ENCODE results near the gene ZBTB46. TPM values are rescaled to one million over a fixed set of nuclear protein-coding genes. Genes with fewer than 3 reads are reported as not detected.
"Not testable (repeated sequence)": the region's sequence is repeated elsewhere in the genome, so short reads cannot be mapped to it uniquely, and the experiment has no call there.

The ZBTB46 gene
- polyA plus RNA-seq, 2 donors: 0.68 to 1.0 TPM

DNA sequence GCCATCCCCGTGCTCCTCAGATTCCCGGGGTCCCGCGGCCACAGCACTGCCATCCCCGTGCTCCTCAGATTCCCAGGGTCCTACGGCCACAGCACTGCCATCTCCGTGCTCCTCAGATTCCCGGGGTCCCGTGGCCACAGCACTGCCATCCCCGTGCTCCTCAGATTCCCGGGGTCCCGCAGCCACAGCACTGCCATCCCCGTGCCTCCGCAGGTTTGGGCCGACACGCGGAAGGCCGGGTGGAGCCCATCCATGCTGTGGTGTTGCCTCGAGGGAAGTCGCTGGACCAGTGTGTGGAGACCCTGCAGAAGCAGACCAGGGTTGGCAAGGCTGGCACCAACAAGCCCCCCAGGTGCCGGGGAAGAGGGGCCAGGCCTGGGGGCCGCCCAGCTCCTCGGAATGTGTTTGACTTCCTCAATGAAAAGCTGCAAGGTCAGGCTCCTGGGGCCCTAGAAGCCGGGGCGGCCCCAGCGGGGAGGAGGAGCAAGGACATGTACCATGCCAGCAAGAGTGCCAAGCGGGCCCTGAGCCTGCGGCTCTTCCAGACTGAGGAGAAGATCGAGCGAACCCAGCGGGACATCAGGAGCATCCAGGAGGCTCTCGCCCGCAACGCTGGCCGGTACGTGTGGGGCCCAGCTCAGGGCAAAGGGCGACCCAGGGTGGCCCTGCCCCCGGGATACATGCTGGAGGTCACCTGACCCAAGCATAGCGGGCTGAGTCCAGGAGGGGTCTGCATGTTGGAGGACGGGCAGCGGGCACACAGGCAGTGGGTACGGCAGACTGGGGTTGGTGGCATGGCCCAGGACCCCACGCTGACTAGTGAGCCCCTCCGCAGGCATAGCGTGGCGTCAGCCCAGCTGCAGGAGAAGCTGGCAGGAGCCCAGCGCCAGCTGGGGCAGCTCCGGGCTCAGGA, 95.9 kb downstream of the ZBTB46 start:
- WGBS, 2 donors: 90 to 91% methylated on average over 48 of the region's 48 CpGs
- H3K27me3 ChIP-seq (ENCODE audit: control insufficient read depth in 1 of 2, insufficient read depth in 2 of 2, low read length in 2 of 2): no peaks in the 10 kb centered on the region
- peaks cover 6 to 36% of the 10 kb centered on the region in 2 donors for H3K4me1 ChIP-seq (ENCODE audit: control insufficient read depth in 2 of 2, insufficient read depth in 2 of 2, low read length in 1 of 2)
- peaks cover 0 to 38% of the 10 kb centered on the region in 2 donors for H3K36me3 ChIP-seq (ENCODE audit: control insufficient read depth in 2 of 2, insufficient read depth in 2 of 2, low read length in 1 of 2)
- H3K4me3 ChIP-seq (ENCODE audit: low read depth in 1 of 2, low read length in 2 of 2): no peak overlapping the region
- no peak overlapping the region for H3K27ac ChIP-seq (ENCODE audit: low read depth in 2 of 2, low read length in 1 of 2)
- H3K9me3 ChIP-seq (ENCODE audit: control insufficient read depth in 2 of 2, insufficient read depth in 1 of 2, low read depth in 1 of 2, low read length in 1 of 2): no peaks in the 10 kb centered on the region

DNA sequence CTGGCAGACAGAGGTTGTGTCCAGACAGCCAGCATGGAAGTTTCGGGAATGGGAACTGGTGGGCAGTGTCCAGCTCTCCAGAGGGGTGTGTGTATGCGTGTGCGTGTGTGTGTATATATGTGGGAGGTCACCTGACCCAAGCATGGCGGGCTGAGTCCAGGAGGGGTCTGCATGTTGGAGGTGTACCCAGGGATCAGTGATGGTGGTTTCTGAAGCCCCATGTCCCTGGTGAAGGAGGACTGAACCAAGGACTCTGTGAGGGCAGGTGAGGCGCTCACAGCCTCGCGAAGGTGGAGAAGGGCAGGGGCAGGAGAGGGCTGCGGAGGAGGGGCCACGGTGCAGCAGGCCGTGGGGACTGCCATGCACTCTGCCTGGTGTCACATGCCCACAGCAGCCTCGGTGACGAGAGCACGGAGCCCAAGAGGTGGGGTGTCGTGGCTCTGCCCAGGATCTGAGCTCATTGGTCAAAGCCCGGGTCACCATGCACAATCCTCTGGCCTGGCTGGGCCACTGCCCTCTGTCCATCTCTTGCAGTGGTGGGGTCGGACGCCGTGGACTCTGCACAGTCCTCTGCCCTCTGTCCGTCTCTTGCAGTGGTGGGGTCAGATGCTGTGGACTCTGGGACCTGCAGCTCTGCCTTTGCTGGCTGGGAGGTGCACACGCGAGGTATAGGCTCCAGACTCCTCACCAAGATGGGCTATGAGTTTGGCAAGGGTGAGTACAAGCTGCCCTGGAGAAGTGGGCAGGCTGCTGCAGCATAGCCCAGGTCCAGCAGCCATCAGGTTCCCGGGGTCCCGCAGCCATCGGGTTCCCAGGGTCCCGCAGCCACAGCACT, 96.7 kb downstream of the ZBTB46 start:
- peaks cover 6 to 36% of the 10 kb centered on the region in 2 donors for H3K4me1 ChIP-seq (ENCODE audit: control insufficient read depth in 2 of 2, insufficient read depth in 2 of 2, low read length in 1 of 2)
- no peak overlapping the region for H3K4me3 ChIP-seq (ENCODE audit: low read depth in 1 of 2, low read length in 2 of 2)
- H3K27ac ChIP-seq (ENCODE audit: low read depth in 2 of 2, low read length in 1 of 2): no peak overlapping the region
- H3K36me3 ChIP-seq (ENCODE audit: control insufficient read depth in 2 of 2, insufficient read depth in 2 of 2, low read length in 1 of 2): peaks cover 0 to 39% of the 10 kb centered on the region in 2 donors
- 87 to 91% methylated on average over 23 to 25 of the region's 25 CpGs for WGBS, 2 donors
- H3K27me3 ChIP-seq (ENCODE audit: control insufficient read depth in 1 of 2, insufficient read depth in 2 of 2, low read length in 2 of 2): no peaks in the 10 kb centered on the region
- no peaks in the 10 kb centered on the region for H3K9me3 ChIP-seq (ENCODE audit: control insufficient read depth in 2 of 2, insufficient read depth in 1 of 2, low read depth in 1 of 2, low read length in 1 of 2)

GRCh38 chr20:63733579-63734081, 97.4 kb downstream of the ZBTB46 start:
- H3K27me3 ChIP-seq (ENCODE audit: control insufficient read depth in 1 of 2, insufficient read depth in 2 of 2, low read length in 2 of 2): no peaks in the 10 kb centered on the region
- H3K27ac ChIP-seq (ENCODE audit: low read depth in 2 of 2, low read length in 1 of 2): no peak overlapping the region
- H3K36me3 ChIP-seq (ENCODE audit: control insufficient read depth in 2 of 2, insufficient read depth in 2 of 2, low read length in 1 of 2): peaks cover 0 to 39% of the 10 kb centered on the region in 2 donors
- no peaks in the 10 kb centered on the region for H3K9me3 ChIP-seq (ENCODE audit: control insufficient read depth in 2 of 2, insufficient read depth in 1 of 2, low read depth in 1 of 2, low read length in 1 of 2)
- no peak overlapping the region for H3K4me3 ChIP-seq (ENCODE audit: low read depth in 1 of 2, low read length in 2 of 2)
- 92 to 95% methylated on average over 18 of the region's 18 CpGs for WGBS, 2 donors
- H3K4me1 ChIP-seq (ENCODE audit: control insufficient read depth in 2 of 2, insufficient read depth in 2 of 2, low read length in 1 of 2): peaks cover 4 to 34% of the 10 kb centered on the region in 2 donors

DNA sequence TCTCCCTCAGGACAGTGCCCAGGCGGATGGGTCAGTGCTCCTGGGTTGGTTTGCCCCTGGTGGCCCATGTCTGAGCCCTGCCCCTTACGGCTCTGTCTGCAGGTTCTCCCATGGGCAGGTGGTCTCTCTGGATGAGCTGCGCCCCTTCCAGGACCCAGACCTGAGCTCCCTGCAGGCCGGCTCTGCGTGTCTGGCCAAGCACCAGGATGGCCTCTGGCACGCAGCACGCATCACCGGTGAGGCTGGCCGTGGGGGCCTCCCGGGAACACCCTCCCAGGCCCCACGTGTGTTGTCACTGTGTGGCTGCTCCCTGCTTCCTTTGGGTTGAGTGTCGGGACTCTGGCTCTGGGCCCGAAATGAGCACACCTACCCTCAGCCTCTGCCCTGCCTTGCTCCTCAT, 97.9 kb downstream of the ZBTB46 start:
- no peak overlapping the region for H3K27ac ChIP-seq (ENCODE audit: low read depth in 2 of 2, low read length in 1 of 2)
- no peaks in the 10 kb centered on the region for H3K27me3 ChIP-seq (ENCODE audit: control insufficient read depth in 1 of 2, insufficient read depth in 2 of 2, low read length in 2 of 2)
- H3K4me3 ChIP-seq (ENCODE audit: low read depth in 1 of 2, low read length in 2 of 2): no peak overlapping the region
- peaks cover 1 to 31% of the 10 kb centered on the region in 2 donors for H3K4me1 ChIP-seq (ENCODE audit: control insufficient read depth in 2 of 2, insufficient read depth in 2 of 2, low read length in 1 of 2)
- peaks cover 0 to 39% of the 10 kb centered on the region in 2 donors for H3K36me3 ChIP-seq (ENCODE audit: control insufficient read depth in 2 of 2, insufficient read depth in 2 of 2, low read length in 1 of 2)
- 91 to 95% methylated on average over 13 of the region's 13 CpGs for WGBS, 2 donors
- H3K9me3 ChIP-seq (ENCODE audit: control insufficient read depth in 2 of 2, insufficient read depth in 1 of 2, low read depth in 1 of 2, low read length in 1 of 2): no peaks in the 10 kb centered on the region

DNA sequence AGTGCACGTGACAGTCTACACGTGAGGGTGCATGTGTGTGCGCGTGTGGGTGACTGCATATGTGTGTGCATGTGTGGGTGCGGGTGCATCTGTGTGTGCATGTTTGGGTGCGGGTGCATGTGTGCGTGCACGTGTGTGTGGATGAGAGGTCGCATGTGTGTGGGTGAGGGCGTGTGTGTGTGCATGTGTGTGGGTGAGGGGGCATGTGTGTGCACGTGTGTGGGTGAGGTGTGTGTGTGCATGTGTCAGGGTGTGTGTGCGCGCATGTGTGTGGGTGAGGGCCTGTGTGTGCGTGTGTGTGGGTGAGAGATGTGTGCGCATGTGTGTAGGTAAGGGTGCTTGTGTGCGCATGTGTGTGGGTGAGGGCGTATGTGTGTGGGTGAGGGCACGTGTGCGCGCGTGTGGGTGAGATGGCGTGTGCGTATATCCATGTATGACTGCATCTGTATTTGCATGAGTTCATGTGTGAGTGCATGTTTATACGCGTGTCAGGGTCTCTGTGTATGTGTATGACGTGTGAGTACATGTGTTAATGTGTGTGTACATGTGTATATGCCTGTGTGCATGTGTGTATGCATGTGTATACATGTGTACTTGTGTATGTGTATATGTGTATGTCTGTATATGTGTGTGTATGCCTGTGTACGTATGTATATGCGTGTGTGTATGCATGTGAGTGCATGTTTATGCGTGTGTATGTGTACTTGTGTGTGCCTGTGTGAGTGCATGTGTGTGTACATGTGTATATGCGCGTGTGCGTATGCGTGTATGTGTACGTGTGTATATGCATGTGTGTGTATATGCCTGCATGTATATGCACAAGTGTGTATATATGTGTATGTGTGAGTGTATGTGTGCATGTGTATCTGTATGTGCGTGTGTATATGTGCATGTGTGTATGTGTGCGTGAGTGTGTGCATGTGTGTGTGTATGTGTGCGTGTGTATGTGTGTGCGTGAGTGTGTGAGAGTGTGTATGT, 98.7 kb downstream of the ZBTB46 start:
- Histone ChIP-seq H3K4me3 (ENCODE audit: low read depth in 1 of 2, low read length in 2 of 2) (no peak overlapping the region), H3K4me1 (ENCODE audit: control insufficient read depth in 2 of 2, insufficient read depth in 2 of 2, low read length in 1 of 2) (peaks cover 0 to 27% of the 10 kb centered on the region in 2 donors), H3K36me3 (ENCODE audit: control insufficient read depth in 2 of 2, insufficient read depth in 2 of 2, low read length in 1 of 2) (peaks cover 0 to 39% of the 10 kb centered on the region in 2 donors), H3K27ac (ENCODE audit: low read depth in 2 of 2, low read length in 1 of 2) (no peak overlapping the region), H3K27me3 (ENCODE audit: control insufficient read depth in 1 of 2, insufficient read depth in 2 of 2, low read length in 2 of 2) (no peaks in the 10 kb centered on the region), H3K9me3 (ENCODE audit: control insufficient read depth in 2 of 2, insufficient read depth in 1 of 2, low read depth in 1 of 2, low read length in 1 of 2) (no peaks in the 10 kb centered on the region)
- WGBS, 2 donors: 87 to 89% methylated on average over 38 of the region's 38 CpGs

DNA sequence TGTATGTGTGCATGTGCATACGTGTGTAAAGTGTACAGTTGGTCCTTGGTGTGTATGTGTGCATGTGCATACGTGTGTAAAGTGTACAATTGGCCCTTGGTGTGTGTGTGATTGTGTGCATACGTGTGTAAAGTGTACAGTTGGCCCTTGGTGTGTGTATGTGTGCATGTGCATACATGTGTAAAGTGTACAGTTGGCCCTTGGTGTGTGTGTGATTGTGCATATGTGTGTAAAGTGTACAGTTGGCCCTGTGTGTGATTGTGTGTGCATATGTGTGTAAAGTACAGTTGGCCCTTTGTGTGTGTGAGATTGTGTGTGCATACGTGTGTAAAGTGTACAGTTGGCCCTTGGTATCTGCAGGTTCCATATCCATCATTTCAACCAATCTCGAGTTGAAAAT, 99.7 kb downstream of the ZBTB46 start:
- H3K27ac ChIP-seq (ENCODE audit: low read depth in 2 of 2, low read length in 1 of 2): no peak overlapping the region
- H3K36me3 ChIP-seq (ENCODE audit: control insufficient read depth in 2 of 2, insufficient read depth in 2 of 2, low read length in 1 of 2): peaks cover 0 to 39% of the 10 kb centered on the region in 2 donors
- H3K4me3 ChIP-seq (ENCODE audit: low read depth in 1 of 2, low read length in 2 of 2): no peak overlapping the region
- H3K9me3 ChIP-seq (ENCODE audit: control insufficient read depth in 2 of 2, insufficient read depth in 1 of 2, low read depth in 1 of 2, low read length in 1 of 2): no peaks in the 10 kb centered on the region
- peaks cover 0 to 17% of the 10 kb centered on the region in 2 donors for H3K4me1 ChIP-seq (ENCODE audit: control insufficient read depth in 2 of 2, insufficient read depth in 2 of 2, low read length in 1 of 2)
- WGBS, 2 donors: 75 to 78% methylated on average over 5 of the region's 5 CpGs
- no peaks in the 10 kb centered on the region for H3K27me3 ChIP-seq (ENCODE audit: control insufficient read depth in 1 of 2, insufficient read depth in 2 of 2, low read length in 2 of 2)

GRCh38 chr20:63730189-63730733, 100.8 kb downstream of the ZBTB46 start:
- H3K4me3 ChIP-seq (ENCODE audit: low read depth in 1 of 2, low read length in 2 of 2); H3K9me3 ChIP-seq (ENCODE audit: control insufficient read depth in 2 of 2, insufficient read depth in 1 of 2, low read depth in 1 of 2, low read length in 1 of 2); H3K27ac ChIP-seq (ENCODE audit: low read depth in 2 of 2, low read length in 1 of 2); H3K27me3 ChIP-seq (ENCODE audit: control insufficient read depth in 1 of 2, insufficient read depth in 2 of 2, low read length in 2 of 2): not testable (repeated sequence)
- WGBS, 2 donors: 85 to 90% methylated on average over 18 of the region's 18 CpGs
- H3K4me1 ChIP-seq (ENCODE audit: control insufficient read depth in 2 of 2, insufficient read depth in 2 of 2, low read length in 1 of 2): peaks cover 0 to 13% of the 10 kb centered on the region in 2 donors
- peaks cover 0 to 34% of the 10 kb centered on the region in 2 donors for H3K36me3 ChIP-seq (ENCODE audit: control insufficient read depth in 2 of 2, insufficient read depth in 2 of 2, low read length in 1 of 2)

DNA sequence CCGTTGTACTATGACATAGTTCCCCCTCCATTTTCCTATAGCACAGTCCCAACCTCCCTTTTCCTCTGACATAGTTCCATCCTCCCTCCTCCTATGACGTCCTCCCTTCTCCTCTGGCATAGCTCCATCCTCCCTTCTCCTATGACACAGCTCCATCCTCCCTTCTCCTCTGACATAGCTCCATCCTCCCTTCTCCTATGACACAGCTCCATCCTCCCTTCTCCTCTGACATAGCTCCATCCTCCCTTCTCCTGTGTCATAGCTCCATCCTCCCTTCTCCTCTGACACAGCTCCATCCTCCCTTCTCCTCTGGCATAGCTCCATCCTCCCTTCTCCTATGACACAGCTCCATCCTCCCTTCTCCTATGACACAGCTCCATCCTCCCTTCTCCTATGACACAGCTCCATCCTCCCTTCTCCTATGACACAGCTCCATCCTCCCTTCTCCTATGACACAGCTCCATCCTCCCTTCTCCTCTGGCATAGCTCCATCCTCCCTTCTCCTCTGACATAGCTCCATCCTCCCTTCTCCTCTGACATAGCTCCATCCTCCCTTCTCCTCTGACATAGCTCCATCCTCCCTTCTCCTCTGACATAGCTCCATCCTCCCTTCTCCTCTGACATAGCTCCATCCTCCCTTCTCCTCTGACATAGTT, 108.0 kb downstream of the ZBTB46 start:
- not testable (repeated sequence) for H3K36me3 ChIP-seq (ENCODE audit: control insufficient read depth in 2 of 2, insufficient read depth in 2 of 2, low read length in 1 of 2); H3K27me3 ChIP-seq (ENCODE audit: control insufficient read depth in 1 of 2, insufficient read depth in 2 of 2, low read length in 2 of 2); H3K4me3 ChIP-seq (ENCODE audit: low read depth in 1 of 2, low read length in 2 of 2); H3K27ac ChIP-seq (ENCODE audit: low read depth in 2 of 2, low read length in 1 of 2); H3K4me1 ChIP-seq (ENCODE audit: control insufficient read depth in 2 of 2, insufficient read depth in 2 of 2, low read length in 1 of 2); H3K9me3 ChIP-seq (ENCODE audit: control insufficient read depth in 2 of 2, insufficient read depth in 1 of 2, low read depth in 1 of 2, low read length in 1 of 2)
- 74 to 82% methylated on average over 2 of the region's 2 CpGs for WGBS, 2 donors
